Smooth muscle cell (in vitro differentiated cells): ENCODE measurements around the gene RFX1. TPM values are rescaled to one million over a fixed set of nuclear protein-coding genes. Genes with fewer than 3 reads are reported as not detected.

ENCODE experiments used
- DNase-seq: peaks from one replicate; lab custom pipeline; 2025; ENCODE audit not compliant: unreplicated experiment; lab: John Stamatoyannopoulos, UW
- H2AFZ ChIP-seq: fragments of 200-600 bp; sonication (generic); 2 replicates; pipeline ENCODE4 v1.6.0; 2016; ENCODE audit warnings: antibody characterized with exemption, low read depth, mild to moderate bottlenecking
- H3F3A ChIP-seq: fragments of 200-600 bp; sonication (generic); 2 replicates; pipeline ENCODE4 v1.6.0; 2017; ENCODE audit warnings: antibody characterized with exemption, low read depth
- H3K27ac ChIP-seq: fragments of 200-600 bp; sonication (generic); 2 replicates; pipeline ENCODE4 v1.5.1; 2016; ENCODE audit warnings: low read depth, mild to moderate bottlenecking
- H3K27me3 ChIP-seq: fragments of 200-600 bp; sonication (generic); 2 replicates; pipeline ENCODE4 v1.6.1; 2016; ENCODE audit warnings: low read depth, mild to moderate bottlenecking
- H3K36me3 ChIP-seq: fragments of 200-600 bp; sonication (generic); 2 replicates; pipeline ENCODE4 v1.5.1; 2016; ENCODE audit warnings: low read depth
- H3K4me1 ChIP-seq: fragments of 200-600 bp; sonication (generic); 2 replicates; pipeline ENCODE4 v1.5.1; 2016; ENCODE audit warnings: low read depth
- H3K4me2 ChIP-seq: fragments of 200-600 bp; sonication (generic); 2 replicates; pipeline ENCODE4 v1.6.0; 2016; ENCODE audit warnings: mild to moderate bottlenecking
- H3K4me3 ChIP-seq: fragments of 200-600 bp; sonication (generic); 2 replicates; pipeline ENCODE4 v1.5.1; 2016; ENCODE audit warnings: mild to moderate bottlenecking
- H3K79me2 ChIP-seq: fragments of 200-600 bp; sonication (generic); 2 replicates; pipeline ENCODE4 v1.6.0; 2016; ENCODE audit warnings: low read depth, mild to moderate bottlenecking
- H3K9ac ChIP-seq: fragments of 200-600 bp; sonication (generic); 2 replicates; pipeline ENCODE4 v1.6.0; 2016; ENCODE audit warnings: low read depth
- H3K9me3 ChIP-seq: fragments of 200-600 bp; sonication (generic); replicated peaks from 2 replicates; pipeline ENCODE4 v1.5.1; 2016; ENCODE audit warnings: low read depth
- H4K20me1 ChIP-seq: fragments of 200-600 bp; sonication (generic); 2 replicates; pipeline ENCODE4 v1.6.0; 2016; ENCODE audit warnings: low read depth
- CTCF ChIP-seq: fragments of 200-600 bp; sonication (generic); IDR thresholded peaks from 2 replicates; pipeline ENCODE4 v1.5.1; 2017; ENCODE audit warnings: borderline replicate concordance, mild to moderate bottlenecking, antibody characterized with exemption; ENCODE audit not compliant: insufficient read depth, poor library complexity, severe bottlenecking
- WGBS: methylation state at CpG from one replicate; pipeline ENCODE4 v1.1.7; 2016; ENCODE audit warnings: low lambda C conversion rate; 5-methylcytosine and 5-hydroxymethylcytosine counted together
- polyA plus RNA-seq: library from polyadenylated mRNA; unstranded; fragments of >200 nt; fragmentation: Nextera tagmentation; extraction: Ambion mirVana; gene quantifications from 2 replicates; pipeline ENCODE4 v1.2.1, GENCODE V29; 2016
- total RNA-seq: library from RNA; depleted of rRNA; stranded (reverse); fragments of >200 nt; gene quantifications from 2 replicates; pipeline ENCODE4 v1.2.3, GENCODE V29; 2014

The RFX1 gene
- total and polyA plus RNA-seq, 2 experiments from 2014 or later: 2.2 TPM

DNA sequence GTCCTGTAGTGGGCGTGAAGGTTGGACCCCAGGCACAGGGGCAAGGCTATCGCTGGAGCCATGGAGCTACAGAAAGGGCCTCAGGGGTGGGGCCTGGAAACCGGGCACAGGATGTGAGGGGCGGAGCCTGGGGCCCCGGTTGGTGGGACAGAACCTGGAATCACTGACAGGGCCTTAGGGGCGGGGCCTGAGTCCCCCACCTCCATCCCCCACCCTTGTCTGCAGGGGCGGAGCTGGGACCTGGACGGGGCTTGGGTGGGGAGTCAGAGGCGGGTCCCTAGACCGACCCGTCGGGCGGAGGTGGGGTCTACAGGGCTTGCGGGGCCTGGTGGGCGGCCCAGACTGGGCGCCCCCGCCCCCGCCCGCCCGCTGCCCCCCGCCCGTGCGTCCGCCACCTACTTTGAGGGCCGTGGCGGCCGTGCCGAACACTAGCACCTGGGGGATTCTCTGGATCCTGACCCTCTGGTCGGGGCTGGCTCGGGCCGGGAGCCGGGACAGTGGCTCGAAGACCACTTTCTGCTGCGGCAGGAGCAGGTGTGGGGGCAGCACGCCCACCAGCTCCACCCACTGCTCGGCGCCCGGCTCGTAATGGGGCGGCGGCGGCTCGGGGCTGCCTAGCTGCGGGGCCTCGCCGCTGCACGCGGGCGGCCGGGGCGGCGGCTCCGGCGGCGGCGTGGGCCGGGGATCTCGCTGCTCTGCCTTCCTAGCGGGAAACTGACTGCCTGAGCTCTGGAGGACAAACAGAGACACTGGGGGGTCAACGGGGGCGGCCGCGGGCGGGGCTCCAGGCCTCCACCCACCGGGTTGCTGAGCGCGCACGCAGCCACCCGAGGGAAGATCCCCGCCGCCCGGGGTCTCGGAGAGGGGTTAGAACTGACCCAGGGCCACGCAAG is 27.5 kb downstream of the RFX1 start:
- H3K27ac ChIP-seq: no peak overlapping the region
- H2AFZ ChIP-seq: no peak overlapping the region
- H4K20me1 ChIP-seq: no peaks in the 10 kb centered on the region
- H3K4me3 ChIP-seq: peak overlapping the region; percentile 42
- no peaks in the 10 kb centered on the region for H3K27me3 ChIP-seq
- no peaks in the 10 kb centered on the region for H3K79me2 ChIP-seq
- H3K9ac ChIP-seq: no peak overlapping the region
- H3K4me2 ChIP-seq: peak overlapping the region; percentile 86
- WGBS: 3% methylated on average over 31 of the region's 74 CpGs
- DNase-seq: peak; percentile 58
- no peaks in the 10 kb centered on the region for H3K9me3 ChIP-seq
- no peak for TF ChIP-seq CTCF
- H3K4me1 ChIP-seq: peaks cover 6% of the 10 kb centered on the region
- no peaks in the 10 kb centered on the region for H3K36me3 ChIP-seq
- H3F3A ChIP-seq: no peaks in the 10 kb centered on the region

DNA sequence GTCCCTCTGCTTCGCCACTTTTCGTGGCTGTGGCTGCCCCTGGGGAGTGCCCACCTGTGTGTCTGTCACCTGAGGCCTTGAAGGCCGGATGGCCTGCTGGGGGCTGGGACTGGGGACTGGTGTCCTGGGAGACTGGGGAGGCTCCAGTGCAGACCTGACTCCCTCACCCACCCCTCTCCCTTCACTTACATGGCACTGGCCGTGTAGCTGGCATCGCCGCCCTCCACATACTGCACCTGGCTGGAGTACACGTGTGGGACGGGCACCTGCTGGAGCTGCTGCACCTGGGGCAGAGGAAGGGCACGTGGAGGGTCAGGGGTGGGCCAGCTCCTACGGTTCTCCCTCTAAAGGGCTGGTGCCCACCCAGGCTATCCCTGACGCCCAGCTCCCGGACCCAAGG is 28.3 kb downstream of the RFX1 start:
- Histone ChIP-seq H3K27ac (no peak overlapping the region), H3K79me2 (no peaks in the 10 kb centered on the region), H4K20me1 (no peaks in the 10 kb centered on the region), H3K36me3 (no peaks in the 10 kb centered on the region), H3K9ac (no peak overlapping the region), H3F3A (no peaks in the 10 kb centered on the region), H3K4me1 (peaks cover 6% of the 10 kb centered on the region), H2AFZ (no peak overlapping the region), H3K9me3 (no peaks in the 10 kb centered on the region), H3K4me2 (peak overlapping the region; percentile 86), H3K4me3 (no peak overlapping the region), H3K27me3 (no peaks in the 10 kb centered on the region)
- DNase-seq: no peak
- WGBS: 93% methylated on average over 11 of the region's 12 CpGs
- no peak for TF ChIP-seq CTCF

DNA sequence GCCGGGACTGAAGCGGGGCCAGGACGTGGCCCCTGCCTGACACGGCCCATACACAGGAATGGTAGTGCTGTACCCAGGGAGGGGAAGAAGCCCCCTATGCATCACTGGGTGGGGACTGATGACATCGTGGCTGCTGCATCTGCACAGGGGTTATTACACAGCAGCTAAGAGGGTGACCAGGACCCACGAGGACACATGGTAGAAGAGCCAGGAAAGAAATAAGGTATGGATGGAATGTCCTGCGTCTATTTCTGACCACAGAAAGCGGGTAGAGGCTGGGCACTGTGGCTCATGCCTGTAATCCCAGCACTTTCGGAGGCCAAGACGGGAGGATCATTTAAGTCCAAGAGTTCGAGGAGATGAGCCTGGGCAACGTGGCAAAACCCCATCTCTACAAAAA is 29.7 kb downstream of the RFX1 start:
- H2AFZ ChIP-seq: no peak overlapping the region
- no peaks in the 10 kb centered on the region for H3K27me3 ChIP-seq
- no peaks in the 10 kb centered on the region for H3F3A ChIP-seq
- H3K27ac ChIP-seq: no peak overlapping the region
- no peaks in the 10 kb centered on the region for H3K79me2 ChIP-seq
- H3K9me3 ChIP-seq: no peaks in the 10 kb centered on the region
- H3K4me1 ChIP-seq: peaks cover 6% of the 10 kb centered on the region
- no peak overlapping the region for H3K4me2 ChIP-seq
- H3K36me3 ChIP-seq: no peaks in the 10 kb centered on the region
- no peak overlapping the region for H3K9ac ChIP-seq
- H4K20me1 ChIP-seq: no peaks in the 10 kb centered on the region
- no peak for TF ChIP-seq CTCF
- H3K4me3 ChIP-seq: no peak overlapping the region
- WGBS: 93% methylated on average over 12 of the region's 12 CpGs
- no peak for DNase-seq

DNA sequence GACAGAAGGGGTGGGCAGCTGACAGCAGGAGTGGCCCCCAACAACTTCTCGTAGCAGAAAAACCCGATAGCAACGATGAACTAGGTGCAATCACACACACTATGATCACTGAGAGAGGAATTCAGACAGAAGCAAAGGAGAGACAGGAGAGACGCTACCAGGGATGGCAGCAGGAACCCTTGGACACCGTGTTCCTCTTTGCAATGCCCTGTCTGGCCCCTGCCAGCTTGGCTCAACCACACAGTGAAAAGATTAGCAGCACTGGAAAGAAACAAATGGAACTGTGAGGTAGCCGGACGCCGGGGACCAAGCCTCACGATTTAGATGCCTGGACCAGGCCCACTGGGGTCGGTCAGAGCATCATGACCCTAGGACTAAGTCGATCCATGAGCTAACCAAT is 30.2 kb downstream of the RFX1 start:
- Histone ChIP-seq H3K4me3 (no peak overlapping the region), H3K36me3 (no peaks in the 10 kb centered on the region), H3K9ac (no peak overlapping the region), H3K4me2 (no peak overlapping the region), H3K4me1 (peaks cover 6% of the 10 kb centered on the region), H3K9me3 (no peaks in the 10 kb centered on the region), H3K27ac (no peak overlapping the region), H4K20me1 (no peaks in the 10 kb centered on the region), H2AFZ (no peak overlapping the region), H3K79me2 (no peaks in the 10 kb centered on the region), H3K27me3 (no peaks in the 10 kb centered on the region), H3F3A (no peaks in the 10 kb centered on the region)
- DNase-seq: no peak
- TF ChIP-seq CTCF: no peak
- WGBS: 95% methylated on average over 11 of the region's 11 CpGs
